Activated naive CD4-positive, alpha-beta T cell treated with anti-CD3 and anti-CD28 coated beads, Interleukin-2, amount 10 ng/mL, durations not matched to agents 7 days and 5 days (primary cell): ENCODE data around the gene IL15.
"Not testable (repeated sequence)": the region's sequence is repeated elsewhere in the genome, so short reads cannot be mapped to it uniquely, and the experiment has no call there.

ENCODE experiments used
- CTCF ChIA-PET: fragments of 350-600 bp; sonication (Branson Sonifier 250); formaldehyde crosslinking; loops from one replicate; lab custom pipeline; 2021; ENCODE audit warnings: antibody characterized with exemption; lab: Charles Lee
- DNase-seq: peaks from one replicate; pipeline ENCODE4 v3.0.0-alpha.2; 2020
- H3K27ac Mint-ChIP-seq: one replicate; pipeline ENCODE4 v1.8.0; 2021; ENCODE audit warnings: mild to moderate bottlenecking, moderate library complexity, mixed read lengths
- H3K27me3 Mint-ChIP-seq: one replicate; pipeline ENCODE4 v1.8.0; 2021; ENCODE audit warnings: mild to moderate bottlenecking, mixed read lengths
- H3K36me3 Mint-ChIP-seq: one replicate; pipeline ENCODE4 v1.8.0; 2021; ENCODE audit warnings: mixed read lengths
- H3K4me1 Mint-ChIP-seq: one replicate; pipeline ENCODE4 v1.8.0; 2021; ENCODE audit warnings: mixed read lengths
- H3K4me3 Mint-ChIP-seq: one replicate; pipeline ENCODE4 v1.8.0; 2021; ENCODE audit warnings: mild to moderate bottlenecking, moderate library complexity, mixed read lengths
- H3K9me3 Mint-ChIP-seq: one replicate; pipeline ENCODE4 v1.8.0; 2021; ENCODE audit warnings: mixed read lengths

The IL15 gene

DNA sequence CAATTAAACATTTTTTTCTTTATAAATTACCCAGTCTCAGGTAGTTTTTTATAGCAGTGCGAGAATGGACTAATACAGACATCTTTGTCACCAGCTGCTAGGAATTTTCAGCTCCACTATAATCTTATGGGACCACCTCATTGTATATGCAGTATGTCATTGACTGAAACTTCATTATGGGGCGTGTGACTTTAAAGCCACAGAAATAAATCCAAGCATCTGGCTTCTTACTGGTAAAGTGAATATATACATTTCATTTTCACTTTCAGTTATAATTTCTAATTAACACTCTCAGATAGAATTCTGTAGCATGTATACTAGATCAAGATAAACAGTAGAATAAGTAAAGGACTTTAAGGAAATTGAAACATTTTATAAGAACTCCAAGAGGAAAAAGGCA lies 21.9 kb downstream of the IL15 start:
- no peak for DNase-seq
- no peak overlapping the region for H3K27ac Mint-ChIP-seq
- H3K36me3 Mint-ChIP-seq: no peaks in the 10 kb centered on the region
- CTCF ChIA-PET: no interaction called here
- peaks cover 3% of the 10 kb centered on the region for H3K4me1 Mint-ChIP-seq
- no peaks in the 10 kb centered on the region for H3K9me3 Mint-ChIP-seq
- H3K27me3 Mint-ChIP-seq: no peaks in the 10 kb centered on the region
- no peak overlapping the region for H3K4me3 Mint-ChIP-seq

- no peak overlapping the region for H3K4me3 Mint-ChIP-seq
- peaks cover 3% of the 10 kb centered on the region for H3K4me1 Mint-ChIP-seq
- no peaks in the 10 kb centered on the region for H3K27me3 Mint-ChIP-seq
- H3K9me3 Mint-ChIP-seq: no peaks in the 10 kb centered on the region
- no peak overlapping the region for H3K27ac Mint-ChIP-seq
- CTCF ChIA-PET: no interaction called here
- H3K36me3 Mint-ChIP-seq: no peaks in the 10 kb centered on the region
- no peak for DNase-seq
Measured at GRCh38 chr4:141659539-141659938, 23.2 kb downstream of the IL15 start.

- H3K27me3 Mint-ChIP-seq: no peaks in the 10 kb centered on the region
- H3K27ac Mint-ChIP-seq: no peak overlapping the region
- H3K36me3 Mint-ChIP-seq: no peaks in the 10 kb centered on the region
- H3K4me3 Mint-ChIP-seq: no peak overlapping the region
- CTCF ChIA-PET: no interaction called here
- no peak for DNase-seq
- peaks cover 3% of the 10 kb centered on the region for H3K4me1 Mint-ChIP-seq
- H3K9me3 Mint-ChIP-seq: no peaks in the 10 kb centered on the region
Measured at GRCh38 chr4:141660880-141661279, 24.5 kb downstream of the IL15 start.

- H3K9me3 Mint-ChIP-seq: no peaks in the 10 kb centered on the region
- CTCF ChIA-PET: no interaction called here
- no peak overlapping the region for H3K4me3 Mint-ChIP-seq
- peaks cover 5% of the 10 kb centered on the region for H3K27me3 Mint-ChIP-seq
- H3K4me1 Mint-ChIP-seq: no peaks in the 10 kb centered on the region
- no peaks in the 10 kb centered on the region for H3K36me3 Mint-ChIP-seq
- no peak for DNase-seq
- H3K27ac Mint-ChIP-seq: no peak overlapping the region
Measured at GRCh38 chr4:141668200-141668910, 32.0 kb downstream of the IL15 start.

GRCh38 chr4:141669501-141669900 lies 33.1 kb downstream of the IL15 start:
- no peak for DNase-seq
- Mint-ChIP-seq H3K4me1 (no peaks in the 10 kb centered on the region), H3K27ac (no peak overlapping the region), H3K9me3 (no peaks in the 10 kb centered on the region), H3K36me3 (no peaks in the 10 kb centered on the region), H3K4me3 (no peak overlapping the region), H3K27me3 (peaks cover 5% of the 10 kb centered on the region)
- CTCF ChIA-PET: no interaction called here

GRCh38 chr4:141675384-141675783 lies 39.0 kb downstream of the IL15 start:
- no peak overlapping the region for H3K4me3 Mint-ChIP-seq
- H3K27ac Mint-ChIP-seq: no peak overlapping the region
- DNase-seq: no peak
- H3K27me3 Mint-ChIP-seq: no peaks in the 10 kb centered on the region
- no peaks in the 10 kb centered on the region for H3K36me3 Mint-ChIP-seq
- no peaks in the 10 kb centered on the region for H3K9me3 Mint-ChIP-seq
- no peaks in the 10 kb centered on the region for H3K4me1 Mint-ChIP-seq
- CTCF ChIA-PET: no interaction called here

GRCh38 chr4:141676087-141676670 lies 39.8 kb downstream of the IL15 start:
- Mint-ChIP-seq H3K4me3 (no peak overlapping the region), H3K27me3 (peaks cover 3% of the 10 kb centered on the region), H3K9me3 (no peaks in the 10 kb centered on the region), H3K4me1 (no peaks in the 10 kb centered on the region), H3K36me3 (no peaks in the 10 kb centered on the region), H3K27ac (no peak overlapping the region)
- no peak for DNase-seq
- CTCF ChIA-PET: no interaction called here

- no peak overlapping the region for H3K4me3 Mint-ChIP-seq
- H3K36me3 Mint-ChIP-seq: no peaks in the 10 kb centered on the region
- no peak for DNase-seq
- no peaks in the 10 kb centered on the region for H3K9me3 Mint-ChIP-seq
- H3K4me1 Mint-ChIP-seq: no peaks in the 10 kb centered on the region
- CTCF ChIA-PET: no interaction called here
- H3K27ac Mint-ChIP-seq: no peak overlapping the region
- H3K27me3 Mint-ChIP-seq: peaks cover 3% of the 10 kb centered on the region
Measured at GRCh38 chr4:141680060-141680459, 43.7 kb downstream of the IL15 start.

DNA sequence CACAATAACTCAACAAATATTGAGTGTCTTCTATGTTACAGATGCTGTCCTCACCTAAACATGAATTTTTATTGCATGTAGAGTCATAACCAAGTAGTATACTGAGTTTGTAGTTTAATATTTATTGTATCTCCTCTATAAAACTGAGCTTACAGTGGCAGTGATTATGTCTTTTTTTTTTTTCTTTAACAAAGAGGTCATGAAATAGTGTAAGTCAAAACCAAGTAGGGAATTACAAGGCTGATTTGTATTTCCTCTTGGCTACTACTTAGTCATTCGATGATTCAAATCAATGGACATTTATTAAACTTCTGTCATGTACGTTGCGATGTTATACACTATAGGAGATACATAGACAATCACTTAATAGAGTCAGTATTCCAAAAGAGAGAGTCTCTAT lies 48.4 kb downstream of the IL15 start:
- no peaks in the 10 kb centered on the region for H3K36me3 Mint-ChIP-seq
- CTCF ChIA-PET: no interaction called here
- no peaks in the 10 kb centered on the region for H3K4me1 Mint-ChIP-seq
- peaks cover 3% of the 10 kb centered on the region for H3K27me3 Mint-ChIP-seq
- no peak for DNase-seq
- no peak overlapping the region for H3K4me3 Mint-ChIP-seq
- no peak overlapping the region for H3K27ac Mint-ChIP-seq
- H3K9me3 Mint-ChIP-seq: no peaks in the 10 kb centered on the region

DNA sequence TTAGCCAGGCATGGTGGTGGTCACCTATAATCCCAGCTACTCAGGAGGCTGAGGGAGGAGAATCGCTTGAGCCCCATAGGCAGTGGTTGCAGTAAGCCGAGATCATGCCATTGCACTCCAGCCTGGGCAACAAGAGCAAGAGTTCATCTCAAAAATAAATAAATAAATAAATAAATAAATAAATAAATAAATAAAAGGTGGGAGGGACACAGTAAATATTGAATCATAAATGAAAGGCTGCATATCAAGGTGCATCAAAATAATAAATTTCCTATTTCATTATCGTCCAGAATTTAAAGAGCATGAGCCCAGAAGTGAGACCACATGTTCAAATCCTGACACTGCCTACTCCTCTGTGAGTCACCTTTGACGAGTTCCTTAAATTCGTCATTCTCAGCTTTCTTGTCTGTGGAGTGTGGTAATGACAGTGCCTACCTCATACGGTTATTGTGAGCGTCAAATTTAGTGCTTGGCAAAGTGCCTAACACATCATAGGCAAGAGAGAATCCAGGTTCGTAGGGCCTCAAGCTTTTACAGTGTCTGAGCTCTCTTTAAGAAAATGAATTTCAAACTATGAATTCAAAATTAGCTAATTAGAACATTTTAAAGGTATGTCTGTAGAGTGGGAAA lies 49.9 kb downstream of the IL15 start:
- H3K27me3 Mint-ChIP-seq: no peaks in the 10 kb centered on the region
- no peak overlapping the region for H3K27ac Mint-ChIP-seq
- CTCF ChIA-PET: interaction anchor here (0.8 kb wide), 1 partner anchor 16 kb away, joined by 3 read pairs; no protein-coding TSS in a partner anchor
- no peak overlapping the region for H3K4me3 Mint-ChIP-seq
- no peak for DNase-seq
- no peaks in the 10 kb centered on the region for H3K4me1 Mint-ChIP-seq
- H3K36me3 Mint-ChIP-seq: no peaks in the 10 kb centered on the region
- H3K9me3 Mint-ChIP-seq: peaks cover 3% of the 10 kb centered on the region

DNA sequence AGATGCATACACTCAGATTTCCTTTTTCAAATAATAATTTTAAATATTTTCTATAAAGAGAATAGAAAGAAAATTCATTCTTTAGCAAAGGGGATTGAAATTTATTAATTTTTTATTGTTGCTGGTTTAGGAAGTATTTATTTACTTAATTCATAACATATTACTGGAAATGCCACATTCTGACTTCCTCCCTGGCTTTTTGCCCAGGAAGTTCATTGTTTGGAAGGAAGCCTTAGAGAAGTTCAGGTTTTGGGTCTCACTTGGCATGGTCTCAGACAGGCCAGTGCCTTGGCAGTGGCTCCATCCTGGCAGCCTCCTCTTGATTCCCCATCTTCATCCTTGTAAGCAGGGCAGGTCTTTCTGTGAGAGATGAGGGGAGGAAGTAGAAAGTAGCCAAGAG lies 50.5 kb downstream of the IL15 start:
- Mint-ChIP-seq H3K27ac (no peak overlapping the region), H3K4me3 (no peak overlapping the region), H3K4me1 (no peaks in the 10 kb centered on the region), H3K9me3 (peaks cover 3% of the 10 kb centered on the region), H3K27me3 (no peaks in the 10 kb centered on the region), H3K36me3 (no peaks in the 10 kb centered on the region)
- DNase-seq: no peak
- CTCF ChIA-PET: interaction anchor here (0.8 kb wide), 1 partner anchor 16 kb away, joined by 3 read pairs; no protein-coding TSS in a partner anchor

- not testable (repeated sequence) for H3K4me1 Mint-ChIP-seq
Measured at GRCh38 chr4:141689726-141690296, 53.4 kb downstream of the IL15 start.

DNA sequence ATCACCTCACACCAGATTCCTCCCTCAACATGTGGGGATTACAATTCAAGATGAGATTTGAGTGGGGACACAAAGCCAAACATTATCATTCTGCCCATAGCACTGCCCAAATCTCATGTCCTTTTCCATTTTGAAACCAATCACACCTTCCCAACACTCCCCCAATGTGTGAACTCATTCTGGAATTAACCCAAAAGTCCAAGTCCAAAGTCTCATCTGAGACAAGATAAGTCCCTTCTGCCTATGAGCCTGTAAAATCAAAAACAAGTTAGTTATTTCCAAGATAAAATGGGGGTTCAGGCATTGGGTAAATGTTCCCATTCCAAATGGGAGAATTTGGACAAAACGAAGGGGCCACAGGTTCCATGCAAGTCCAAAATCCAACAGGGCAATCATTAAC lies 54.9 kb downstream of the IL15 start:
- H3K4me1 Mint-ChIP-seq, DNase-seq, H3K27me3 Mint-ChIP-seq, CTCF ChIA-PET, H3K9me3 Mint-ChIP-seq, H3K27ac Mint-ChIP-seq, H3K36me3 Mint-ChIP-seq, H3K4me3 Mint-ChIP-seq: not testable (repeated sequence)

More at GRCh38 chr4:141689726-141690296, 53.4 kb downstream of the IL15 start:
- H3K9me3 Mint-ChIP-seq, H3K36me3 Mint-ChIP-seq, H3K4me3 Mint-ChIP-seq, H3K27me3 Mint-ChIP-seq, H3K27ac Mint-ChIP-seq, DNase-seq: not testable (repeated sequence)
- CTCF ChIA-PET: interaction anchor here (0.6 kb wide), 1 partner anchor 31 kb away, joined by 3 read pairs; no protein-coding TSS in a partner anchor

GRCh38 chr4:141692081-141692480 lies 55.7 kb downstream of the IL15 start:
- CTCF ChIA-PET: no interaction called here
- H3K4me3 Mint-ChIP-seq: no peak overlapping the region
- H3K27me3 Mint-ChIP-seq: no peaks in the 10 kb centered on the region
- H3K9me3 Mint-ChIP-seq: peaks cover 3% of the 10 kb centered on the region
- no peaks in the 10 kb centered on the region for H3K4me1 Mint-ChIP-seq
- no peaks in the 10 kb centered on the region for H3K36me3 Mint-ChIP-seq
- no peak overlapping the region for H3K27ac Mint-ChIP-seq
- no peak for DNase-seq
